Right lobe of liver (tissue), 4 donors: ENCODE data around the gene GTF3C1.

Experiments used
- CTCF ChIP-seq, 4 donors: fragments of 200-600 bp in 3 of 4; fragments of 450-650 bp in 1 of 4; IDR thresholded peaks; one replicate each; pipeline versions ENCODE4 v1.5.1 to v1.8.0; 2016 to 2022; ENCODE audit warnings: antibody characterized with exemption in 4 of 4, mild to moderate bottlenecking in 2 of 4
- POLR2A ChIP-seq: fragments of 450-650 bp; IDR thresholded peaks from one replicate; pipeline ENCODE4 v1.6.1; 2017; ENCODE audit warnings: antibody characterized with exemption, mild to moderate bottlenecking
- donor health status: DM: no; HTN: no; CAD: no.
- donor health status: DM: no; HTN: no; CAD: no.
- donor health status: DM: no; HTN: yes; CAD: no.

GRCh38 chr16:27516365-27516764, 33.3 kb downstream of the GTF3C1 start:
- TF ChIP-seq CTCF (IDR thresholded peaks at IDR 0.05): no peak
- no peak for TF ChIP-seq POLR2A
